ENCODE measurements around the gene CCKAR.

Gene CCKAR

DNA sequence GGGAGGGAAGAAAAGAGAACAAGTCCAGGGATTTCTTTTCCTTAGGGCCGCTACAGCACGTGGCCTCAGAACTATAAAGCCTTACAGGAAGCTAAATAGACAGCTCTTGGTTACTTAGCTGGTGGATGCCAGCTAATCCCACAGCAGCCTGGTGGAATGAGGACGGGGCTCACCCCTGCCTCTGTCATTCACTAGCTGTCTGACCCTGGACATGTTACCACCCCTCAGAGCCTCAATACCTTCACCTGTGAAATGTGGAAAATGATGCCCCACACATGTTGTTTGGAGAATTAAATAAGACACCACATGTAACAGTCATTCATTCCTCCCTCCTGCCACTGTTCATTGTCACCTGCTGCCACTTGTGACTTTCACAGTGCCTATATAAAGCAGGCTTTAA, 15.7 kb downstream of the CCKAR start:
- no peaks in the 10 kb centered on the region for H3K9me3 Mint-ChIP-seq
- ATAC-seq: no peak
- no peak overlapping the region for H3K27ac Mint-ChIP-seq

DNA sequence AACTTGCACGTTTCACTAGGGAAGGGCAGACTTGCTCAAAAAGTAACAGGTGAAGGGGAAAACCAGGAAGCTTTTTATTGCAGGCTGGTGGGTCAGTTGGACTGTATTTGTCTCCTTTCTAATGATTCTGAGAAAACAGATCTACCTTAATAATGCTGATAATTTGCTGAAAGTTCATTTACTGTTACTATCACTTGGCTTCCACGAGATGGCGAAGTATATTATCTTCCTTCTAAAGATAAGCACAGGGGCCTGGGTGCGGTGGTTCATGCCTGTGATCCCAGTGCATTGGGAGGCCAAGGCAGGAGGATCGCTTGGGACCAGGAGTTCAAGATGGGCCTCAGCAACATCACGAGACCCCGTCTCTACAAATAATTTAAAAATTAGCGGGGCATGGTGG, 16.4 kb downstream of the CCKAR start:
- ATAC-seq: no peak
- H3K27me3 Mint-ChIP-seq: peaks cover 7% of the 10 kb centered on the region
- H3K4me3 Mint-ChIP-seq: no peak overlapping the region
- no peak overlapping the region for H3K27ac Mint-ChIP-seq
- H3K36me3 Mint-ChIP-seq: no peaks in the 10 kb centered on the region
- H3K4me1 Mint-ChIP-seq: no peaks in the 10 kb centered on the region
- H3K9me3 Mint-ChIP-seq: no peaks in the 10 kb centered on the region

More for the DNA sequence above, 15.7 kb downstream of the CCKAR start:
- Mint-ChIP-seq H3K27me3 (peaks cover 7% of the 10 kb centered on the region), H3K4me3 (no peak overlapping the region), H3K36me3 (no peaks in the 10 kb centered on the region), H3K4me1 (no peaks in the 10 kb centered on the region)

DNA sequence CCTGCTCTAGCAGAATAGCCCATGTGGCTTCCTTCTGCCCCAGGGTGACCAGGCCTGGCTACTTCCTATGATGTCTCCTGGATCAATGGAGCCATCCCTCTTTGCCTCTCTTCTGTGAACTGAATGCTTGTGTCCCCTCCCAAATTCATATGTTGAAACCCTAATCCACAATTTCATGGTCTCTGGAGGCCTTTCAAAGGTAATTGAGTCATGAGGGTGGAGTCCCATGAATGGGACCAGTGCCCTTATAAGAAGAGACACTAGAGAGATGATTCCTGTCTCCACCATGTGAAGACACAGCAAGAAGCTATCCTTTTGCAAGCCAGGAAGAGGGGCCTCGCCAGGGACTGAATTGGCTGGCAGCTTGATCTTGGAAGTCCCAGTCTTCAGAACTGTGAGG, 18.4 kb downstream of the CCKAR start:
- Mint-ChIP-seq H3K9me3 (no peaks in the 10 kb centered on the region), H3K27ac (no peak overlapping the region), H3K4me3 (no peak overlapping the region), H3K36me3 (no peaks in the 10 kb centered on the region), H3K4me1 (no peaks in the 10 kb centered on the region), H3K27me3 (peaks cover 17% of the 10 kb centered on the region)
- ATAC-seq: no peak

DNA sequence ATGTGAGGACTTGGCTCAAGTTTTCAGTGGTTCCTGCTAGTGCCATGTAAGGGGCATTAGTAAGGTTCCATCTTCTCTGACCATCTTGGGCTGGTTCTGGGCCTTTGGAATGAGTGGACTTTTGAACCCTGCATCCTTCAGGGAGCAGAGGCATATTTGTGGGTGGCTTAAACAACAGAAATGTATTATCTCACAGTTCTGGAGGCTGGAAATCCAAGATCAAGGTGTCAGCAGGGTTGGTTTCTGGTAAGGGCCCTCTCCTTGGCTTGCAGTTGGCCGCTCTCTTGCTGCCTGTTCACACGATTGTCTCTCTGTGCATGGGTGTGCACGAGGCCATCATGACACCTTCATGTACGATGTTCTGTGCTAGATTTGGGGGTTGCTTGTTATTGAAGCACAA, 21.3 kb downstream of the CCKAR start:
- H3K36me3 Mint-ChIP-seq: no peaks in the 10 kb centered on the region
- H3K27ac Mint-ChIP-seq: no peak overlapping the region
- no peak for ATAC-seq
- no peaks in the 10 kb centered on the region for H3K4me1 Mint-ChIP-seq
- H3K9me3 Mint-ChIP-seq: peaks cover 2% of the 10 kb centered on the region
- H3K4me3 Mint-ChIP-seq: no peak overlapping the region
- peaks cover 37% of the 10 kb centered on the region for H3K27me3 Mint-ChIP-seq

DNA sequence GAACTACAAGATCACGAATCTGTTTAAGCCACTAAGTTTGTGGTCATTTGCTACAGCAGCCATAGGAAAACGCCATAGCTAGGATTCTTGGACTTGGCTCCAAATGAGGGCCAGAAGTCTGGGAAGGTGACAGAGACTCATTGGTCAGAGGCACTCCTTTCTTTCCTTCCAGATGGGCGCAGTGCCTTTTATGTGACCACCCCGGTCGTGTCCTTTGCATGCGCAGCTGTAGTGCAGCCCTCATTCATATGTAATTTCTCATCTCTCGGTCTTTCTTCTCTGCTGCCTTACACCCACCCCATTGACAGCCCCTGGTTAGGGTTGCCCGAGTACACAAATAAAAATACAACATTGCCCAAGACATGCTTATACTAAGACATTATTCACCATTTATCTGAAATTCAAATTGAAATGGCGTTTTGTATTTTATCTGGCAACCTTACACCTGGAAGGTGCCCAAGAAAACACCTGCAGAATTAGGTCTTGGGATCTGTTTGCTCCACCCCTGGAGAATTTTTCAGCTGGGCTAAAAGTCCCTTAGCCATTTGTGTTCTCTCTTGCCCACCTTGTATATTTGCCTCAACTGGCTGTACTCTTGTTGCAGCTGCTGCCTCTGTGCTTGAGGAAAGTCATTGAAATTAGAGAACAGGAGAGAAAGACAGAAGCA, 21.9 kb downstream of the CCKAR start:
- Mint-ChIP-seq H3K4me1 (no peaks in the 10 kb centered on the region), H3K9me3 (peaks cover 2% of the 10 kb centered on the region), H3K27me3 (peaks cover 42% of the 10 kb centered on the region), H3K27ac (no peak overlapping the region), H3K4me3 (no peak overlapping the region), H3K36me3 (no peaks in the 10 kb centered on the region)
- ATAC-seq: no peak

DNA sequence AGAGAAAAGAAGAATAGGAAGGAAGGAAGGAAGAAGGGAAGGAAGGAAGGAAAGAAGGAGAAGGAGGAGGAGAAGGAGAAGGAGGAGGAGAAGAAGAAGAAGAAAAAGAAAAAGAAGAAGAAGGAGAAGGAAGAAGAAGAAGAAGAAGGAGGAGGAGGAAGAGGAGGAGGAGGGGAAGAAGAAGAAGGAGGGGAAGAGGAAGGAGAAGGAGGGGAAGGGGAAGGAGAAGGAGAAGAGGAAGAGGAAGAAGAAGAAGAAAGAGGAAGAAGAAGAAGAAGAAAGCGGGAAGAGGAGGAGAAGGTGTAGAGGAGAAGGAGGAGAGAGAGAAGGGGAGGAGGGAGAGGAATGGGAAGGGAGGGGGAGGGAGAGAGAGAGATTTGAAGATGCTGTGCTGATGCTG, 22.6 kb downstream of the CCKAR start:
- Mint-ChIP-seq H3K4me1 (no peaks in the 10 kb centered on the region), H3K4me3 (no peak overlapping the region), H3K27me3 (peaks cover 42% of the 10 kb centered on the region), H3K9me3 (peaks cover 4% of the 10 kb centered on the region), H3K36me3 (no peaks in the 10 kb centered on the region), H3K27ac (no peak overlapping the region)
- ATAC-seq: no peak

DNA sequence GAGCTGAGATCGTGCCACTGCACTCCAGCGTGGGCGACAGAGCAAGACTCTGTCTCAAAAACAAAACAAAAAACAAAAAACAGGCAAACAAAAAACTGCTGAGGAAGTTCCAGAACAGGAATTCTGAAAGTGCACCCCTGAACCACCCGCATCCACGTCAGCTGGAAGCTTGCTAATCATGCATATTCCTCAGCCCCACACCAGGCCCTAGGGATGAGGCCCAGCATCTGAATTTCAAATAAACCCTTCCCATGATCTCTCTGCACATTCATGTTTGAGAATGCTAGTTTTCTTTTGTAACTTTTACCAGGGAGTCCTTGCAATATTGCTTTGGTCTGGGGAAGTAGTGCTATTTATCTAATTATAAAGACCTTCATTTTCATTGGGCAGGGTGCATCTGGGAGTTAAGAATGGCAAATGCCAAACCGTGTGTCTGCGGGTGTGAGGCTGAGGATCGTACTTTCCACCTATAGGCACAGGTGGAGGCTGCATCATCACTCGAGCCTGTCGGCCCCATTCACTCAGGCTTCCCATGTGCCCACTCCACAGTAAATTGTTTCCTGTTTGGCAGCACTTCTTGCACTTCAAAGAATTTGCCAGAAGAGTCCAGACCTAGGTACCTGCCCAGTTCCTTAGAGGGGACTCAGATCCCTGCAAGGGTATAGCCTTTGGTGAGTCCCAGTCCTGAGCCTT, 23.6 kb downstream of the CCKAR start:
- no peaks in the 10 kb centered on the region for H3K36me3 Mint-ChIP-seq
- no peak overlapping the region for H3K27ac Mint-ChIP-seq
- no peak for ATAC-seq

DNA sequence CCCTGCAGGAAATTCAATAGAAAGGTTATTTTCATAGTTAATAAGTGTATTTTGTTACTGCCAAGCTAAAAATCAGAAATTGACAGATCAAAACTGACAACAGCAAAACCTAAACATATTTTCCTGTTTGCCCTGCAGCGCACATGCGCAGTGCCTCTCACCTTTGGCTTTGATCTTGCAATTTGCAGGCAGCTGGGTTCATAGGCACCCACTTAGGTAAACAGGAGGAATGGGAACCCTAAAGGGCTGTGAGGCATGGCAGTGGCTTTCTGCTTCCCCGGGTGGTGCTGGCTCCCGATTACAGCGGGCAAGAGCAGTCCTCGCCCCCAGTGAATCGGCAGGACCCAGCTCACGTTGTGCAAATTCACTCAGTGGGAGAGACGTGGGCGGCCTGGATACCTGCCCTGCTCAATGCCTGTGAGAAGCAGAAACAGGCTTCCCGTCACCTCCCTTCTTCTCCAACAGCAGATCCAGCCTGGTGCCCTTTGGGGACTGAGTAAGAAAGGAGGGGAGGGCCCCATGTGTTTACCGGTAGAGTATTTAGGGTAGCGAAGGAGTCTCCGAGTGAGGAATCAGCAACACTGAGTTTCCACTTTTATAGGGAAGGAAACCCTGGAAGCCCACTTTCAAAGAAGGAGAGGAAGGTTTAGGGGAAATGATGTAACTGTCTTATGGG, 25.7 kb downstream of the CCKAR start:
- Mint-ChIP-seq H3K4me1 (peaks cover 6% of the 10 kb centered on the region), H3K27ac (no peak overlapping the region), H3K36me3 (no peaks in the 10 kb centered on the region), H3K9me3 (peaks cover 4% of the 10 kb centered on the region), H3K4me3 (no peak overlapping the region), H3K27me3 (peaks cover 36% of the 10 kb centered on the region)
- ATAC-seq: no peak

More for the DNA sequence above, 23.6 kb downstream of the CCKAR start:
- Mint-ChIP-seq H3K4me3 (no peak overlapping the region), H3K9me3 (peaks cover 4% of the 10 kb centered on the region), H3K4me1 (peaks cover 4% of the 10 kb centered on the region), H3K27me3 (peaks cover 37% of the 10 kb centered on the region)

DNA sequence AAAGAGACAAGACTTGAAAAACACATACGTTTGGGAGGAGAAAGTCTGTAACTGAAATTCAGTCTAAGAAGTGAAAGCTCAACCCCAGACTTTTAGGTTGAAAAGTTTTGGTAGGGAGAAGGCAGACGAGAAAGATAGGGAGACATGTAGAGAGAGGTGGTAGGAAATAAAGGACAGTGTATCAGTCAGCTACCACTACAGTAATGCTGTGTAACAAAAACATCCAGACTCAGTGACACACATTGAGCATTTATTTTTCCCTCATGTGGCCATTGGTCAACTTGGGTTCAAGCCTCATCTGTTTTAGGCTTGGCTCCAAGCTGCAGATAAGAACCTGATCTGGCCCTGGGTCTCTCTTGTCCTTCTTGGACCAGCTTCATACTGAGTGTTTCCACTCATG, 26.9 kb downstream of the CCKAR start:
- Mint-ChIP-seq H3K27ac (no peak overlapping the region), H3K36me3 (no peaks in the 10 kb centered on the region), H3K27me3 (peaks cover 36% of the 10 kb centered on the region)

DNA sequence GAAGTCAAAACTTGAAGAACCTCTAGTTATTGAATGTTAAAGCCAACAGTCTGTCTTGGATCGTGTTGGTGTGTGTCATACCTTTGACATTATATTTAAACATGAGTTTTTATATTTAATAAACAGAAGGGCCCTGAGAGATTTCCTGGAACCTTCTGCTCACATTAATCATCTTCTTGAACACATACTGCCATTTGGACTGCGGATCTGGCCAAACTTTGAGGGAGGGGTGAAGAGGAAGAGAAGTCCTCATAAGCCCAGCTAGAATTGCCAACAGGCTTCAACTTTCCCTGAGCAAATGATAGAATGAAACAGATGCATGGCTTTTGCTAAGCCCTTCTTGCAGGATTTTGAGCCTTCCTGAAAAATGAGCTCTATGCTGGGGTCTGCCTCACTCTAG, 27.4 kb downstream of the CCKAR start:
- ATAC-seq: no peak
- H3K4me1 Mint-ChIP-seq: peaks cover 6% of the 10 kb centered on the region
- H3K4me3 Mint-ChIP-seq: no peak overlapping the region
- no peak overlapping the region for H3K27ac Mint-ChIP-seq
- peaks cover 35% of the 10 kb centered on the region for H3K27me3 Mint-ChIP-seq
- no peaks in the 10 kb centered on the region for H3K36me3 Mint-ChIP-seq
- H3K9me3 Mint-ChIP-seq: peaks cover 4% of the 10 kb centered on the region

More for the DNA sequence above, 26.9 kb downstream of the CCKAR start:
- no peak for ATAC-seq
- H3K4me1 Mint-ChIP-seq: peaks cover 6% of the 10 kb centered on the region
- H3K9me3 Mint-ChIP-seq: peaks cover 4% of the 10 kb centered on the region
- no peak overlapping the region for H3K4me3 Mint-ChIP-seq

DNA sequence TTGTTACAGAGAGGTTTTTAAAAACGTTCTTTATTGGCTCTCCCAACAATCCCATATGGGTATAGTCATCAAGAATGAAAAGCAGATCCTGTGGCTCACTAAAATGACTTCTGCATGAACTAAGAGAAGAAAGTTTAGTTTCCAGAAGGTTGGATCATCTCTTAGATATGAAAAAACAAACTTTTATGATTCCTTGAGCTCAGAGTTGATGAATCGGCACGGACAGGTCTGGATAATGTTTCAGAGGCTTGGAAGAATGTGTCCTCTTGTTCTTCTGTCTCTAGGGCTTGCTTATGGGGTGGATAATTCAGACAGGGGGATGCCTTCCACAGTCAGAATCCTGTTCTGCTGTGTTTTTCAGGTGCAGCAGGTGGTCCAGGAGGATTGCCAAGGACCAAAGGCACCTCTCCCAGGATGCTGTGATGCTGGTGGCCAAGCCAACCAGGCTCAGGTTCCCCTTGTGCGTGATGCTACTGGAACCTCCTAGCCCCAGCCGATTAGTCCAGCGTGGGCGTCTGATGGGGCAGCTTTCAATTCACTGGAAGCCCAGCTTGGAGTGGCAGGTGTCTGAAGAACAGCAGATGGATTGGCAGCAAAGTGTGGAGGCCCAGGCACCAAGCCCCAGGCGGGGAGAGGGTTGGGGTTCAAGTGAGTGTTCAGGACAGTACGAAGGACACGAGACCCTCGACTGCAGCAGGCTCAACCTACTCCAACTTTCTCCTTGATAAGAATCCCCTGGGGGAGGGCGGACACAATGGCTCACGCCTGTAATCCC, 30.3 kb downstream of the CCKAR start:
- H3K27ac Mint-ChIP-seq: no peak overlapping the region

DNA sequence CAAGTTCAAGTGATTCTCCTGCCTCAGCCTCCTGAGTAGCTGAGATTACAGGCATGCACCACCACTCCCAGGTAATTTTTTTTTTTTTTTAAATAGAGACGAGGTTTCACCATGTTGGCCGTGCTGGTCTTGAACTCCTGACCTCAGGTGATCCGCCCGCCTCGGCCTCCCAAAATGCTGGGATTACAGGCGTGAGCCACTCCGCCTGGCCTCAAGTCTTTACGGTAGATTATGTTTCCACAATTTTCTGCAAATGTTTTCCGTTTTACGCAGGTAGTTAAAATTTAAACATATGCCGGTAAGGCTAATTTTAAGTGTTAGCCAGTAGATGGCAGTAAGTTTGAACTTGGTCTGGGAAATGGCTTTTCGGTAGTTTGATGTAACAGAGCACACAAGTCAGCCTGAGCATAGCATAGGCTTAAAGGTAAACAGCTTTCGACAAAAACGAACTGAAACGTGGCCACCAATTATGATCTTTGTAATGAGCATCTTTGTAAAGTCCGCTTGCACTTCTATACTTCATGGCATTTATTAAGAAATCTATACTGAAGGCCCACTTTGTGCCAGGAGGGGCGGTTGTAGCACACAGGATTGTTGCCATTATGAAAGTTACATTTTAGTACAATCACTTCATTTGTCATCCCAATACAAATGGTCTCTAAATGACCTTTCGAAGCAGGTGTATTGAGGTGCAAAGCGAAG, 31.1 kb downstream of the CCKAR start:
- no peaks in the 10 kb centered on the region for H3K36me3 Mint-ChIP-seq
- no peak overlapping the region for H3K4me3 Mint-ChIP-seq
- peaks cover 6% of the 10 kb centered on the region for H3K4me1 Mint-ChIP-seq
- no peak overlapping the region for H3K27ac Mint-ChIP-seq
- H3K27me3 Mint-ChIP-seq: peaks cover 25% of the 10 kb centered on the region
- H3K9me3 Mint-ChIP-seq: peaks cover 2% of the 10 kb centered on the region
- no peak for ATAC-seq

More for the DNA sequence above, 30.3 kb downstream of the CCKAR start:
- H3K27me3 Mint-ChIP-seq: peaks cover 31% of the 10 kb centered on the region
- H3K4me1 Mint-ChIP-seq: peaks cover 6% of the 10 kb centered on the region
- no peaks in the 10 kb centered on the region for H3K36me3 Mint-ChIP-seq
- H3K9me3 Mint-ChIP-seq: peaks cover 3% of the 10 kb centered on the region
- ATAC-seq: no peak
- no peak overlapping the region for H3K4me3 Mint-ChIP-seq

DNA sequence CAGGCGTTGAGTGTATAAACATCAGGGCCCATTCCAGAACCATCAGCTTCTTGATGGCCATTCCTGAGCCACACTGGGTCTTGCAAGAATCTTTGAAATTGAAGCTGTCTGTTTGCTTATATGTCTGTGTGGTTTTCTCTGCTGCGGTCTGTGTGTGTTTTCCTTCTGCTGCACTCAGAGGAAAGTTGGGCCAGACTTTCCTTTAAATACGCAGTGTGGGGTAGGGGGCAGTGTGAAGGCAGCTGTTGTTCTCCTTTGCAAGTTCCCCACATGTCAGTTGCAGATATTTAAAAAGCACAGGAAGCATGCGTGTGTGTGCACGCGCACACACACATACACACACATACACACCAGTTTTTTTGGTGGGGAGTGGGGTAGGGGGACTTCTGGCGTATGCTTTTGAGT, 32.1 kb downstream of the CCKAR start:
- no peak overlapping the region for H3K4me3 Mint-ChIP-seq
- H3K4me1 Mint-ChIP-seq: peaks cover 6% of the 10 kb centered on the region
- no peaks in the 10 kb centered on the region for H3K36me3 Mint-ChIP-seq
- no peak for ATAC-seq
- peaks cover 2% of the 10 kb centered on the region for H3K9me3 Mint-ChIP-seq
- H3K27ac Mint-ChIP-seq: no peak overlapping the region
- peaks cover 18% of the 10 kb centered on the region for H3K27me3 Mint-ChIP-seq

DNA sequence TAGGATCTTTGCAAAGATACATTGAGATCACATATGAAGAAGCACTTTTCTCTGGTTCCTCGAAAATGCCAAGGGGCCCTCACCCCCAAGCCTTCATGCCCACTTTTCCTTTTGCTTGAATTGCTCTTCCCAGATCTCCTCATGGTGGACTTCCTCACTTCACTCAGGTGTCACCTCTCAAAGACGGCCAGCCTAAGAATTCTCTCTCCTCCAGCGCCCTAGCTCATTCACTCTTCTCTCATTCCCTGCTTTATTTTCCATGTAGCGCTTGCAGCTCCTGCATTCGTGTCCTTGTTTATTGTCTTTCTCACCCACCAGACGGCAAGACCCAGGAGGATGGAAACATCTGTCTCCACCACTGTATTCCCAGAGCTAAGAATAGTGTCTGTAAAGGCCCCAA, 32.9 kb downstream of the CCKAR start:
- no peak overlapping the region for H3K27ac Mint-ChIP-seq
- H3K4me3 Mint-ChIP-seq: no peak overlapping the region
- peaks cover 6% of the 10 kb centered on the region for H3K4me1 Mint-ChIP-seq
- H3K27me3 Mint-ChIP-seq: peaks cover 18% of the 10 kb centered on the region
- ATAC-seq: no peak
- peaks cover 2% of the 10 kb centered on the region for H3K9me3 Mint-ChIP-seq
- no peaks in the 10 kb centered on the region for H3K36me3 Mint-ChIP-seq

DNA sequence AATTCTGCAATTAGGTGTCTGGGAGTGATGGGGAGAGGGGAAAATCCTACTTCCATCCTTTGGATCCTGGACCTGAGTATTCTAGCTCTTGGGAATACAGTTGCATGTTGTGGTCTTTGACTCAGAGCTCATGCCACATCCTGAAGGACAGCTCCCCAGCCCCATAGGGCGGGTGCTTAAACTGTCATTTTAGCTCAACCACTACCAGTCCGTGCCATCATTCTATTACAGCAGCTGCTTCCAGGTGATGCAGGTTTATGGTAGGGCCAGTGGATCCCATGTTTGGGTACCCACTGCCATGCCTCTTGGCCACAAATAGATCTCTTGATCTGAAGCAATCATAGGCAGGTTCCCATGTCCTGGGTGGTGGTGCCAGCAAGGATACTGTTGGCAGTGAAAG, 34.7 kb downstream of the CCKAR start:
- peaks cover 2% of the 10 kb centered on the region for H3K9me3 Mint-ChIP-seq

More for the DNA sequence above, 34.7 kb downstream of the CCKAR start:
- peaks cover 18% of the 10 kb centered on the region for H3K27me3 Mint-ChIP-seq
- no peaks in the 10 kb centered on the region for H3K36me3 Mint-ChIP-seq
- no peaks in the 10 kb centered on the region for H3K4me1 Mint-ChIP-seq
- H3K27ac Mint-ChIP-seq: no peak overlapping the region
- H3K4me3 Mint-ChIP-seq: no peak overlapping the region
- no peak for ATAC-seq
